ENCODE results near the gene LRP8. TPM values are rescaled to one million over a fixed set of nuclear protein-coding genes. Genes with fewer than 3 reads are reported as not detected.
A peak's percentile ranks its signal among the peaks of the same experiment; 100 is the strongest.

The LRP8 gene
- total and polyA plus RNA-seq, 12 donors = 0.37 to 4.7 (median 2.2) TPM

- WGBS, 2 donors = 87 to 89% methylated on average over 9 of the region's 9 CpGs
- TF ChIP-seq CTCF (IDR thresholded peaks at IDR 0.05) = no peak
- peaks cover 0 to 12% (median 7%) of the 10 kb centered on the region in 11 donors for H3K9me3 ChIP-seq
- ATAC-seq (no peak), DNase-seq (no peak)
- H3K4me1 ChIP-seq = peaks cover 0 to 7% (median 0%) of the 10 kb centered on the region in 9 donors
- no peak overlapping the region for H3K27ac ChIP-seq
- no peak overlapping the region for H3K4me3 ChIP-seq
- intact Hi-C loops (cut with DNase I) = no loop called here
- no peaks in the 10 kb centered on the region for H3K36me3 ChIP-seq
- H3K27me3 ChIP-seq = peaks cover 0 to 13% (median 0%) of the 10 kb centered on the region in 7 donors
These were observed 35.2 kb upstream of the LRP8 start for GRCh38 chr1:53362851-53363642.

GRCh38 chr1:53362270-53362669, 34.4 kb upstream of the LRP8 start:
- Histone ChIP-seq H3K4me3 (no peak overlapping the region), H3K9me3 (peaks cover 0 to 20% (median 14%) of the 10 kb centered on the region in 11 donors), H3K36me3 (no peaks in the 10 kb centered on the region), H3K27ac (no peak overlapping the region), H3K27me3 (peaks cover 0 to 11% (median 0%) of the 10 kb centered on the region in 7 donors), H3K4me1 (peaks cover 0 to 2% (median 0%) of the 10 kb centered on the region in 9 donors)
- DNase-seq (no peak), ATAC-seq (no peak)
- TF ChIP-seq CTCF (IDR thresholded peaks at IDR 0.05) = no peak
- intact Hi-C loops (cut with DNase I) = no loop called here
- 66% methylated on average over 2 of the region's 2 CpGs for WGBS, 2 donors

GRCh38 chr1:53361541-53361961, 33.7 kb upstream of the LRP8 start:
- no peak for TF ChIP-seq CTCF (IDR thresholded peaks at IDR 0.05)
- Histone ChIP-seq H3K27me3 (peaks cover 0 to 11% (median 0%) of the 10 kb centered on the region in 7 donors), H3K27ac (no peak overlapping the region), H3K4me3 (no peak overlapping the region), H3K9me3 (peaks cover 0 to 27% (median 22%) of the 10 kb centered on the region in 11 donors), H3K36me3 (no peaks in the 10 kb centered on the region), H3K4me1 (no peaks in the 10 kb centered on the region)
- DNase-seq = no peak
- intact Hi-C loops (cut with DNase I) = no loop called here
- peak in 2 of 8 donors; percentile 15 to 46 for ATAC-seq
- 67 to 86% methylated on average over 3 of the region's 3 CpGs for WGBS, 2 donors

GRCh38 chr1:53359934-53360276, 32.0 kb upstream of the LRP8 start:
- WGBS, 2 donors = 53 to 63% methylated on average over 2 of the region's 2 CpGs
- DNase-seq = no peak
- peaks cover 0 to 11% (median 0%) of the 10 kb centered on the region in 7 donors for H3K27me3 ChIP-seq

More at GRCh38 chr1:53359934-53360276, 32.0 kb upstream of the LRP8 start:
- TF ChIP-seq CTCF (IDR thresholded peaks at IDR 0.05) = no peak
- ATAC-seq = no peak
- no peaks in the 10 kb centered on the region for H3K4me1 ChIP-seq
- no peak overlapping the region for H3K4me3 ChIP-seq
- intact Hi-C loops (cut with DNase I) = no loop called here
- H3K36me3 ChIP-seq = no peaks in the 10 kb centered on the region
- H3K9me3 ChIP-seq = peaks cover 0 to 39% (median 25%) of the 10 kb centered on the region in 11 donors
- H3K27ac ChIP-seq = no peak overlapping the region

Data from heart right ventricle (tissue), 16 donors.